IMR-90 (cell line): ENCODE measurements around the gene OR1K1. TPM values are rescaled to one million over a fixed set of nuclear protein-coding genes. Genes with fewer than 3 reads are reported as not detected.

Source experiments
- ATAC-seq: fragments of 200-7000 bp; cut with Tn5 transposase; 2 replicates; pipeline ENCODE4 v1.9.1; 2020; ENCODE audit warnings: low read depth, mild to moderate bottlenecking, moderate library complexity
- BruUV-seq: library from RNA; stranded (reverse); fragments of 400-500 nt; replicated peaks from 2 replicates; lab custom pipeline; 2021; lab: Mats Ljungman, UMichigan
- CTCF ChIA-PET: fragments of 300-600 bp; formaldehyde crosslinking; extraction: SDS; loops from one replicate; lab custom pipeline; 2021; ENCODE audit warnings: antibody characterized with exemption; lab: Yijun Ruan, JAX
- POLR2A ChIA-PET: fragments of 300-600 bp; sonication (Branson Sonifier 250); formaldehyde crosslinking; loops from one replicate; lab custom pipeline; 2022; ENCODE audit warnings: antibody characterized with exemption; ENCODE audit not compliant: unreplicated experiment; lab: Charles Lee
- DNase-seq: peaks from one replicate; pipeline ENCODE4 v3.0.0; 2013
- H2AFZ ChIP-seq: replicated peaks from 2 replicates; pipeline ENCODE3; 2013; ENCODE audit warnings: low read length, mild to moderate bottlenecking; ENCODE audit not compliant: poor library complexity
- H2AK5ac ChIP-seq: 2 replicates; pipeline ENCODE4 v1.6.1; 2013; ENCODE audit warnings: low read depth, low read length, inconsistent platforms
- H2AK9ac ChIP-seq: replicated peaks from 2 replicates; pipeline ENCODE3; 2013; ENCODE audit warnings: mild to moderate bottlenecking, low read depth, low read length, moderate library complexity; ENCODE audit not compliant: poor library complexity
- H2BK120ac ChIP-seq: 2 replicates; pipeline ENCODE4 v1.6.1; 2013; ENCODE audit warnings: low read depth, low read length, inconsistent platforms
- H2BK15ac ChIP-seq: 3 replicates; pipeline ENCODE4 v1.6.1; 2013; ENCODE audit warnings: low read depth, low read length, inconsistent platforms
- H2BK20ac ChIP-seq: 2 replicates; pipeline ENCODE4 v1.6.1; 2013; ENCODE audit warnings: low read depth, mild to moderate bottlenecking, inconsistent platforms, low read length, moderate library complexity
- H2BK5ac ChIP-seq: 2 replicates; pipeline ENCODE4 v1.6.1; 2013; ENCODE audit warnings: mild to moderate bottlenecking, low read depth, low read length, inconsistent platforms; ENCODE audit not compliant: poor library complexity, severe bottlenecking
- H3K14ac ChIP-seq: replicated peaks from 2 replicates; pipeline ENCODE4 v1.6.1; 2013; ENCODE audit warnings: low read depth, low read length, inconsistent platforms
- H3K18ac ChIP-seq: 2 replicates; pipeline ENCODE4 v1.6.1; 2013; ENCODE audit warnings: low read depth, low read length, control low read depth
- H3K23ac ChIP-seq: 2 replicates; pipeline ENCODE4 v1.6.1; 2013; ENCODE audit warnings: low read depth, low read length, inconsistent platforms
- H3K27ac ChIP-seq: 2 replicates; pipeline ENCODE4 v1.5.1; 2013; ENCODE audit warnings: mild to moderate bottlenecking, control low read depth, low read length; ENCODE audit not compliant: insufficient read depth
- H3K27me3 ChIP-seq: 2 replicates; pipeline ENCODE4 v1.6.1; 2013; ENCODE audit warnings: low read length; ENCODE audit not compliant: control insufficient read depth, insufficient read depth
- H3K36me3 ChIP-seq: 2 replicates; pipeline ENCODE4 v1.6.1; 2013; ENCODE audit warnings: low read length, mixed read lengths; ENCODE audit not compliant: control insufficient read depth, insufficient read depth
- H3K4ac ChIP-seq: 2 replicates; pipeline ENCODE4 v1.6.1; 2013; ENCODE audit warnings: low read depth, low read length, inconsistent platforms
- H3K4me1 ChIP-seq: 2 replicates; pipeline ENCODE4 v1.6.1; 2013; ENCODE audit warnings: low read length, mixed read lengths; ENCODE audit not compliant: control insufficient read depth, insufficient read depth
- H3K4me2 ChIP-seq: 2 replicates; pipeline ENCODE4 v1.6.1; 2013; ENCODE audit warnings: low read depth, mild to moderate bottlenecking, control low read depth, low read length, moderate library complexity
- H3K4me3 ChIP-seq: 2 replicates; pipeline ENCODE4 v1.5.1; 2013; ENCODE audit warnings: low read depth, mild to moderate bottlenecking, control low read depth, low read length, moderate library complexity; ENCODE audit not compliant: insufficient read depth
- H3K56ac ChIP-seq: 2 replicates; pipeline ENCODE4 v1.6.1; 2013; ENCODE audit warnings: low read length, inconsistent platforms; ENCODE audit not compliant: insufficient read depth; ENCODE audit errors: extremely low read depth
- H3K79me1 ChIP-seq, 2 experiments: 2 replicates each; pipeline ENCODE4 v1.6.1; 2013; ENCODE audit warnings: low read length in 2 of 2, inconsistent platforms in 1 of 2, low read depth in 1 of 2
- H3K9ac ChIP-seq: 2 replicates; pipeline ENCODE4 v1.6.1; 2013; ENCODE audit warnings: low read depth, low read length, control low read depth
- H3K9me1 ChIP-seq: 2 replicates; pipeline ENCODE4 v1.6.1; 2013; ENCODE audit warnings: low read length, inconsistent platforms; ENCODE audit not compliant: insufficient read depth
- H3K9me3 ChIP-seq: 2 replicates; pipeline ENCODE4 v1.6.1; 2013; ENCODE audit warnings: low read length; ENCODE audit not compliant: control insufficient read depth, insufficient read depth
- H4K20me1 ChIP-seq: 2 replicates; pipeline ENCODE4 v1.6.1; 2013; ENCODE audit warnings: low read length, inconsistent platforms; ENCODE audit not compliant: insufficient read depth
- H4K5ac ChIP-seq: 2 replicates; pipeline ENCODE4 v1.6.1; 2013; ENCODE audit warnings: mild to moderate bottlenecking, low read depth, low read length, control low read depth
- H4K8ac ChIP-seq, 2 experiments: 2 replicates each; pipeline ENCODE4 v1.6.1; 2013; ENCODE audit warnings: low read depth in 2 of 2, low read length in 2 of 2, control low read depth in 1 of 2, inconsistent platforms in 1 of 2
- H4K91ac ChIP-seq: 2 replicates; pipeline ENCODE4 v1.6.1; 2013; ENCODE audit warnings: low read depth, low read length, inconsistent platforms; ENCODE audit not compliant: insufficient read depth
- BHLHE40 ChIP-seq: fragments of 150-350 bp; IDR thresholded peaks from 2 replicates; pipeline ENCODE4 v1.6.1; 2016; ENCODE audit warnings: mild to moderate bottlenecking, low read depth, low read length
- CEBPB ChIP-seq: IDR thresholded peaks from 2 replicates; pipeline ENCODE4 v1.6.1; 2012; ENCODE audit warnings: low read depth, low read length, improper control_type of control experiment
- CHD1 ChIP-seq: IDR thresholded peaks from 2 replicates; pipeline ENCODE4 v1.6.1; 2012; ENCODE audit warnings: low read depth, low read length, improper control_type of control experiment
- CTCF ChIP-seq: conservative IDR thresholded peaks from 2 replicates; pipeline ENCODE4 v1.5.1; 2012; ENCODE audit warnings: mild to moderate bottlenecking, low read depth, low read length, improper control_type of control experiment
- ELK1 ChIP-seq: fragments of 150-350 bp; IDR thresholded peaks from 2 replicates; pipeline ENCODE4 v1.6.1; 2016; ENCODE audit warnings: low read depth, mild to moderate bottlenecking, low read length, moderate library complexity, borderline replicate concordance
- FOS ChIP-seq: fragments of 150-350 bp; IDR thresholded peaks from 2 replicates; pipeline ENCODE4 v1.6.1; 2016; ENCODE audit warnings: low read depth, low read length
- MAFK ChIP-seq: IDR thresholded peaks from 2 replicates; pipeline ENCODE4 v1.6.1; 2012; ENCODE audit warnings: low read depth, low read length, improper control_type of control experiment
- MAZ ChIP-seq: IDR thresholded peaks from 2 replicates; pipeline ENCODE4 v1.6.1; 2012; ENCODE audit warnings: low read depth, mild to moderate bottlenecking, low read length, improper control_type of control experiment, moderate library complexity, borderline replicate concordance
- MXI1 ChIP-seq: IDR thresholded peaks from 2 replicates; pipeline ENCODE4 v1.6.1; 2012; ENCODE audit warnings: low read depth, mild to moderate bottlenecking, low read length, moderate library complexity, borderline replicate concordance
- NFE2L2 ChIP-seq: fragments of 150-350 bp; IDR thresholded peaks from 2 replicates; pipeline ENCODE4 v1.6.1; 2016; ENCODE audit warnings: low read depth, mild to moderate bottlenecking, low read length
- POLR2A ChIP-seq: IDR thresholded peaks from 2 replicates; pipeline ENCODE4 v1.6.1; 2012; ENCODE audit warnings: mild to moderate bottlenecking, low read depth, low read length
- RAD21 ChIP-seq: IDR thresholded peaks from 2 replicates; pipeline ENCODE4 v1.6.1; 2012; ENCODE audit warnings: low read length, improper control_type of control experiment
- RCOR1 ChIP-seq: IDR thresholded peaks from 2 replicates; pipeline ENCODE4 v1.6.1; 2012; ENCODE audit warnings: mild to moderate bottlenecking, low read length, improper control_type of control experiment; ENCODE audit not compliant: insufficient replicate concordance
- RFX5 ChIP-seq: IDR thresholded peaks from 2 replicates; pipeline ENCODE4 v1.8.0; 2012; ENCODE audit warnings: low read depth, mild to moderate bottlenecking, low read length, moderate library complexity
- SMC3 ChIP-seq: fragments of 150-350 bp; IDR thresholded peaks from 2 replicates; pipeline ENCODE4 v1.6.1; 2016; ENCODE audit warnings: low read depth, mild to moderate bottlenecking, antibody characterized with exemption, low read length, moderate library complexity
- USF2 ChIP-seq: fragments of 150-350 bp; IDR thresholded peaks from 2 replicates; pipeline ENCODE4 v1.6.1; 2017; ENCODE audit warnings: mild to moderate bottlenecking, antibody characterized with exemption, low read length, low read depth
- WGBS, 2 experiments: methylation state at CpG; one replicate each; pipeline versions ENCODE4 v1.1.5 to v1.1.7; 2013; ENCODE audit warnings: missing lambda C conversion rate in 2 of 2; ENCODE audit not compliant: insufficient read length in 1 of 2; ENCODE audit errors: extremely low coverage in 2 of 2; 5-methylcytosine and 5-hydroxymethylcytosine counted together
- dilution Hi-C: fragments of 300-500 bp; cut with HindIII; formaldehyde crosslinking; loops from one replicate; pipeline ENCODE4 v1.14.3; 2018; ENCODE audit warnings: low sequenced_read_pairs; ENCODE audit not compliant: unreplicated experiment
- in situ Hi-C: fragments of 300-500 bp; cut with MboI; formaldehyde crosslinking; loops from 3 replicates; pipeline ENCODE4 v1.14.3; 2019; ENCODE audit warnings: low sequenced_read_pairs, inconsistent platforms, mixed read lengths
- intact Hi-C: fragments of 100-400 bp; cut with micrococcal nuclease; formaldehyde crosslinking; loops from 2 replicates; pipeline ENCODE4 v1.10.0; 2022
- polyA plus RNA-seq, 3 experiments: library from polyadenylated mRNA; depleted of rRNA; stranded (reverse); fragments of >200 nt; gene quantifications; 2 replicates each; pipeline ENCODE4 v1.2.3, GENCODE V29; 2012; ENCODE audit warnings: low replicate concordance in 1 of 3
- total RNA-seq: library from RNA; depleted of rRNA; stranded (reverse); fragments of >200 nt; gene quantifications from 2 replicates; pipeline ENCODE4 v1.2.3, GENCODE V29; 2012

The OR1K1 gene
- total and polyA plus RNA-seq, 2 of the 4 experiments (the other 2 are of a cell fraction) = not detected

GRCh38 chr9:122812736-122813135 is 12.8 kb downstream of the OR1K1 start:
- Histone ChIP-seq H2BK120ac (no peak overlapping the region), H3K27me3 (no peaks in the 10 kb centered on the region), H3K79me1 (peaks cover 5 to 15% of the 10 kb centered on the region in 2 experiments; a peak in 2 of 4 replicates), H2AK5ac (no peak overlapping the region), H3K36me3 (peaks cover 11% of the 10 kb centered on the region), H3K4ac (no peak overlapping the region), H4K20me1 (no peaks in the 10 kb centered on the region), H2BK20ac (no peak overlapping the region), H3K9me1 (no peaks in the 10 kb centered on the region), H2BK15ac (no peak overlapping the region), H3K4me2 (no peak overlapping the region), H3K18ac (no peak overlapping the region), H3K4me1 (no peaks in the 10 kb centered on the region), H2AFZ (no peak overlapping the region), H3K9ac (no peak overlapping the region), H3K14ac (no peak overlapping the region), H3K27ac (no peak overlapping the region), H4K5ac (no peak overlapping the region), H3K4me3 (no peak overlapping the region), H4K8ac (no peak overlapping the region), H2AK9ac (no peak overlapping the region), H4K91ac (no peak overlapping the region), H3K9me3 (no peaks in the 10 kb centered on the region), H2BK5ac (no peak overlapping the region), H3K23ac (no peak overlapping the region), H3K56ac (no peak overlapping the region)
- no peak for TF ChIP-seq RFX5
- no peak for TF ChIP-seq RCOR1
- TF ChIP-seq BHLHE40 = no peak
- no peak for TF ChIP-seq MAFK
- no peak for TF ChIP-seq CTCF
- TF ChIP-seq SMC3 = no peak
- no peak for TF ChIP-seq NFE2L2
- TF ChIP-seq MAZ = no peak
- TF ChIP-seq FOS = no peak
- no peak for TF ChIP-seq USF2
- TF ChIP-seq POLR2A = no peak
- no peak for TF ChIP-seq CEBPB
- no peak for TF ChIP-seq MXI1
- no peak for TF ChIP-seq ELK1
- TF ChIP-seq CHD1 = no peak
- TF ChIP-seq RAD21 = no peak
- in situ Hi-C loops = loop anchor here (5.0 to 10.0 kb wide), 3 partner anchors 350 to 690 kb away; partner anchors contain the start of gene PTGS1
- intact Hi-C loops = loop anchor here (10.0 kb wide), 1 partner anchor 718 kb away; the partner anchor contains the start of gene TTLL11
- dilution Hi-C loops = no loop called here
- ATAC-seq (no peak), DNase-seq (no peak)
- BruUV-seq = no TSS peak
- 60% methylated on average over 1 of the region's 4 CpGs; no CpG with 5 or more reads in 1 of the 2 experiments for WGBS, 2 experiments
- CTCF ChIA-PET = no interaction called here
- POLR2A ChIA-PET = no interaction called here
